ENCODE measurements around the gene MON1B.

GRCh38 chr16:77191259-77191969, 424 bp downstream of the MON1B start:
- TF ChIP-seq CTCF (IDR thresholded peaks at IDR 0.05) (no peak), POLR2A (IDR thresholded peaks at IDR 0.05) (no peak)

All from right lobe of liver (tissue), 4 donors.